Measurements from ENCODE around the gene KIAA1328. TPM values are rescaled to one million over a fixed set of nuclear protein-coding genes. Genes with fewer than 3 reads are reported as not detected.
"Not testable (repeated sequence)": the region's sequence is repeated elsewhere in the genome, so short reads cannot be mapped to it uniquely, and the experiment has no call there.

The KIAA1328 gene
- total RNA-seq, 2 donors from 2014 or later = 14.4 to 22.7 TPM

GRCh38 chr18:36814994-36815393, 13.9 kb upstream of the KIAA1328 start:
- TF ChIP-seq CTCF (IDR thresholded peaks at IDR 0.05) = no peak
- Histone ChIP-seq H3K27me3 (replicated peaks; ENCODE audit: insufficient read depth) (no peaks in the 10 kb centered on the region), H3K27ac (no peak overlapping the region), H3K4me1 (ENCODE audit: control insufficient read depth in 1 of 2, low read depth in 2 of 2) (peaks cover 5% of the 10 kb centered on the region in 2 donors), H3K9me3 (no peaks in the 10 kb centered on the region), H3K4me3 (no peak overlapping the region), H3K36me3 (peaks cover 16% of the 10 kb centered on the region)
- DNase-seq (ENCODE audit: low spot score) (no peak), ATAC-seq (ENCODE audit: insufficient number of reproducible peaks, low FRiP score, low read depth) (no peak)

- not testable (repeated sequence) for H3K9me3 ChIP-seq; H3K27ac ChIP-seq; ATAC-seq (ENCODE audit: insufficient number of reproducible peaks, low FRiP score, low read depth); H3K27me3 ChIP-seq (replicated peaks; ENCODE audit: insufficient read depth); H3K4me3 ChIP-seq; H3K4me1 ChIP-seq (ENCODE audit: control insufficient read depth in 1 of 2, low read depth in 2 of 2); DNase-seq (ENCODE audit: low spot score)
- peaks cover 16% of the 10 kb centered on the region for H3K36me3 ChIP-seq
Observed at GRCh38 chr18:36816096-36816495, 12.8 kb upstream of the KIAA1328 start.

- Histone ChIP-seq H3K9me3 (no peaks in the 10 kb centered on the region), H3K27ac (no peak overlapping the region), H3K36me3 (peaks cover 16% of the 10 kb centered on the region), H3K27me3 (replicated peaks; ENCODE audit: insufficient read depth) (no peaks in the 10 kb centered on the region), H3K4me1 (ENCODE audit: control insufficient read depth in 1 of 2, low read depth in 2 of 2) (peaks cover 3 to 7% of the 10 kb centered on the region in 2 donors), H3K4me3 (no peak overlapping the region)
- ATAC-seq (ENCODE audit: insufficient number of reproducible peaks, low FRiP score, low read depth) (no peak), DNase-seq (ENCODE audit: low spot score) (no peak)
- no peak for TF ChIP-seq CTCF (IDR thresholded peaks at IDR 0.05)
Observed at GRCh38 chr18:36817039-36817438, 11.9 kb upstream of the KIAA1328 start.

- Histone ChIP-seq H3K27ac (no peak overlapping the region), H3K4me1 (ENCODE audit: control insufficient read depth in 1 of 2, low read depth in 2 of 2) (peaks cover 0 to 7% of the 10 kb centered on the region in 2 donors), H3K9me3 (no peaks in the 10 kb centered on the region), H3K36me3 (peaks cover 16% of the 10 kb centered on the region), H3K27me3 (replicated peaks; ENCODE audit: insufficient read depth) (no peaks in the 10 kb centered on the region), H3K4me3 (no peak overlapping the region)
- DNase-seq (ENCODE audit: low spot score) (no peak), ATAC-seq (ENCODE audit: insufficient number of reproducible peaks, low FRiP score, low read depth) (no peak)
- no peak for TF ChIP-seq CTCF (IDR thresholded peaks at IDR 0.05)
Observed at GRCh38 chr18:36818652-36819051, 10.3 kb upstream of the KIAA1328 start.

GRCh38 chr18:36819621-36820020, 9.3 kb upstream of the KIAA1328 start:
- H3K4me1 ChIP-seq (ENCODE audit: control insufficient read depth in 1 of 2, low read depth in 2 of 2) = peaks cover 0 to 7% of the 10 kb centered on the region in 2 donors
- H3K27ac ChIP-seq = no peak overlapping the region
- no peaks in the 10 kb centered on the region for H3K9me3 ChIP-seq
- H3K4me3 ChIP-seq = no peak overlapping the region
- no peaks in the 10 kb centered on the region for H3K27me3 ChIP-seq (replicated peaks; ENCODE audit: insufficient read depth)
- no peak for TF ChIP-seq CTCF (IDR thresholded peaks at IDR 0.05)
- no peak for DNase-seq (ENCODE audit: low spot score)
- no peak for ATAC-seq (ENCODE audit: insufficient number of reproducible peaks, low FRiP score, low read depth)
- H3K36me3 ChIP-seq = peaks cover 16% of the 10 kb centered on the region

- DNase-seq (ENCODE audit: low spot score) = no peak
- H3K4me3 ChIP-seq = no peak overlapping the region
- no peak for TF ChIP-seq CTCF (IDR thresholded peaks at IDR 0.05)
- peaks cover 0 to 7% of the 10 kb centered on the region in 2 donors for H3K4me1 ChIP-seq (ENCODE audit: control insufficient read depth in 1 of 2, low read depth in 2 of 2)
- H3K9me3 ChIP-seq = no peaks in the 10 kb centered on the region
- no peak overlapping the region for H3K27ac ChIP-seq
- H3K36me3 ChIP-seq = peaks cover 10% of the 10 kb centered on the region
- ATAC-seq (ENCODE audit: insufficient number of reproducible peaks, low FRiP score, low read depth) = no peak
- no peaks in the 10 kb centered on the region for H3K27me3 ChIP-seq (replicated peaks; ENCODE audit: insufficient read depth)
Observed at GRCh38 chr18:36821681-36822080, 7.2 kb upstream of the KIAA1328 start.
